ENCODE measurements around the gene GAL3ST1.
A peak's percentile ranks its signal among the peaks of the same experiment; 100 is the strongest.

GAL3ST1 gene

DNA sequence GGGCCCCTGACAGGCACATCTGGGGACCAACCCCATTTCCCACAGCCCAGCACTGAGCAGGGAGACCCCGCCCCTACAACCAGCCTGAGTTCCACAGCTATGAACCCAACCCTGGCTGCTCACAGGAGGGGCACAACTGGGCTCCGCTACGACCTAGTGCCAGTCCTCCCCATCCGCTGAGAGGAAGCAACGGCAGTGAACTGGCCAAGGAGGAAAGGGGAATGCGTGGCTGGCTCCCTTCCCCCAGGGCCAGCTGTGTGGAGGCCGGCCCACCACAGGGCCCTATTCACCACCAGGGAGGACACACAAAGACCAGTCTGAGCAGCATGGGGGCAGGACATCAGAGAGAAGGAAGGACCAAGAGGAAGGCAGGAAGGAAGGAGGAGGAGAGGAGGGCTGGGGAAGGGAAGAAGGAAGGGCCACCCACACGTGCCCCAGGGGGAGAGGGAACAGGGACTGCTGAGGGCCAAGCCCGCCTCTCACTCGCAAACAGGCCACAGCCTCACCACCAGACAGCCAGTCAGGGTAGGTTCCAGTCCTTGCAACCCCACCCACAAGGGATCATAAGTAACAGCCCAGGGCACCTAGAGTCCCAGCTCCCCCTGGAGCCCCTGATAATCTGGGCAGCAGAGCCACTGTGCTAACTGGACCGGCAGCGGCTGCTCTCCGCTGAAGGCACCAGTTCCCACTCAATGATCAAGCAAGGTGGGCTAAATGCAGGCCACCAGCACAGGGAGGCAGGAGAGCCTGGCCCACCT is 8.5 kb upstream of the GAL3ST1 start:
- TF ChIP-seq, protein P1, sequence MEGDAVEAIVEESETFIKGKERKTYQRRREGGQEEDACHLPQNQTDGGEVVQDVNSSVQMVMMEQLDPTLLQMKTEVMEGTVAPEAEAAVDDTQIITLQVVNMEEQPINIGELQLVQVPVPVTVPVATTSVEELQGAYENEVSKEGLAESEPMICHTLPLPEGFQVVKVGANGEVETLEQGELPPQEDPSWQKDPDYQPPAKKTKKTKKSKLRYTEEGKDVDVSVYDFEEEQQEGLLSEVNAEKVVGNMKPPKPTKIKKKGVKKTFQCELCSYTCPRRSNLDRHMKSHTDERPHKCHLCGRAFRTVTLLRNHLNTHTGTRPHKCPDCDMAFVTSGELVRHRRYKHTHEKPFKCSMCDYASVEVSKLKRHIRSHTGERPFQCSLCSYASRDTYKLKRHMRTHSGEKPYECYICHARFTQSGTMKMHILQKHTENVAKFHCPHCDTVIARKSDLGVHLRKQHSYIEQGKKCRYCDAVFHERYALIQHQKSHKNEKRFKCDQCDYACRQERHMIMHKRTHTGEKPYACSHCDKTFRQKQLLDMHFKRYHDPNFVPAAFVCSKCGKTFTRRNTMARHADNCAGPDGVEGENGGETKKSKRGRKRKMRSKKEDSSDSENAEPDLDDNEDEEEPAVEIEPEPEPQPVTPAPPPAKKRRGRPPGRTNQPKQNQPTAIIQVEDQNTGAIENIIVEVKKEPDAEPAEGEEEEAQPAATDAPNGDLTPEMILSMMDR (IDR thresholded peaks at IDR 0.05; ENCODE audit: low read depth, low read length) = no peak
- peak in 1 of 2 donors; percentile 22 for DNase-seq (ENCODE audit: low read depth in 2 of 2)
- H3K4me3 ChIP-seq (replicated peaks in 1 of 2; ENCODE audit: low read depth in 2 of 2, low read length in 2 of 2) = no peak overlapping the region

DNA sequence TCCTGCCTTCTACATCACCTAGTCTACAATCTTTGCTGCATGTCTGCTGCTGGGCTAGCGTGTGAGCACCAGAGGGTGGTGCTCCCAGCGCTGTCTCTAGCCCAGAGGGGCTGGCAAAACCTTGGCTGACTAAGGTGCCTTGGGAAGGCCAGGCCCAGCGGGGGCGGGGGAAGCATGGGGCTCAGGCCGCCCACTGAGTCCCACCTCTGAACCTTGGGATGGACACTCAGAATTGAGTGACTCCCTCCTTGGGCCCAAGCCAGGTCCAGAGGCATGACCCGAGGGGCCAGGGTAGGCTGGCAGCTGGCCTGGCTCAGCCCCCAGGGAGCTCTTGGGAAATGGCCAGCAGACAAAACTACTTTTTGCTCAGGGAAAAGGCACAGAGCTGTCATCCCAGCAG is 7.6 kb upstream of the GAL3ST1 start:
- TF ChIP-seq, protein P1 (IDR thresholded peaks at IDR 0.05; ENCODE audit: low read depth, low read length) = no peak
- no peak overlapping the region for H3K4me3 ChIP-seq (replicated peaks in 1 of 2; ENCODE audit: low read depth in 2 of 2, low read length in 2 of 2)
- peak; percentile 35 to 41 for DNase-seq (ENCODE audit: low read depth in 2 of 2)

DNA sequence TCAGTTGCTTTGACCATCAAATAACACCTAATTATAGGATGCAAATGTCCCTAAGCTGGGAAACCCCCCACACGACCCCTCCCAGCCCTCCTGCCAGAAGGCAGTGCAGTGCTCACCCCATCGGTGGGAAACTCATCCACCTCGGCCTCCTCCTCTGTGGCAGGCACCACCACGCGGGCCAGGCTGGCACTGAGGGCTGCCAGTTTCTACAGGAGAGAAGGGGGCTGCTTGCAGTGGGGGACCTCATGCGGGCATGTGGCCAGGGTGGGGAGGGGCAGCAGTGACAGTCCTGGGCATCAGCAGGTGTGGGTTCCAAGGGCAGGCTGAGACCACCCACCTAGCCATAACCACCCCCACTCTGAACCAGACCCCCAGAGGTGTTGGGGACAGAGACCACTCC is 6.4 kb upstream of the GAL3ST1 start:
- no peak overlapping the region for H3K4me3 ChIP-seq (replicated peaks in 1 of 2; ENCODE audit: low read depth in 2 of 2, low read length in 2 of 2)
- DNase-seq (ENCODE audit: low read depth in 2 of 2) = no peak
- TF ChIP-seq, protein P1 (IDR thresholded peaks at IDR 0.05; ENCODE audit: low read depth, low read length) = no peak

DNA sequence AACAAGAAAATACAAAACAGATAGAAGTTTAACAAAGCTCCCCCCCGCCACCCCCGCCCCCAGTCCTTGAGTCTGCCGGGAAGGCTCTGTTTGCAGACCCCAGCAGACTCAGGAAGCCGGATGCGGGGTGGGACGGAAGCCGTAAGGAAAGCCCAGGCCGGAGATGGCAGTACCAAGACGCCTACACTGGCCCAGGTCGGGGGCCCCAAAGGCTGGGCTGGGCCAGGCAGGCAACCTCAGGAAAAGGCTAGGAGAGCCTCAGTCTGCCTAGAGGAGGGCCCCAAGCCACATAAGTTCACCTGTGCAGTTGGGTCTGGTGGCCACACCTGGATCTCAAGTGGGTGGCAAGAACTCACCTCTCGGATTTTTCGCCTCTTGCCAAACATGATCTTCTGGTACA is 4.0 kb upstream of the GAL3ST1 start:
- no peak overlapping the region for H3K4me3 ChIP-seq (replicated peaks in 1 of 2; ENCODE audit: low read depth in 2 of 2, low read length in 2 of 2)
- no peak for DNase-seq (ENCODE audit: low read depth in 2 of 2)
- TF ChIP-seq, protein P1 (IDR thresholded peaks at IDR 0.05; ENCODE audit: low read depth, low read length) = no peak

DNA sequence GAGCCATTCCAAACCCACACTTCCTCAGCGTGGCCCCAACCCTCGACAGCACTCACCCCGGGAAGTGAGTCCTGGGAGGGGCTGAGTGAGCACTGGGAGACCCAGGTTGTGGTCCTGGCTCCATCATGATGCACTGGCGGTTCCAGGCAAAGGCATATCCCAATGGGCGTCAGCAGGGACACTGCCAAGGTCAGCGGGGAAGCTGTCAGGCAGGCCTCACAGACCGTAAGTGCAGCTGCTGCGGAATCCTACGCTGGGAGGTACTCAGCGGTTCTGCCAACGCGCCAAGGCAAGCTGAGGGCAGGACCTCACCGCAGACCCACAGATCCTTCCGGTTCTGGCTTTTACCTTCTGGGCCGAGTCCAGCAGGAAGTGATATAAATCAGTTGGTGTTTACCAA is 1.4 kb upstream of the GAL3ST1 start:
- peak in 1 of 2 donors; percentile 13 for DNase-seq (ENCODE audit: low read depth in 2 of 2)
- H3K4me3 ChIP-seq (replicated peaks in 1 of 2; ENCODE audit: low read depth in 2 of 2, low read length in 2 of 2) = no peak overlapping the region
- TF ChIP-seq, protein P1 (IDR thresholded peaks at IDR 0.05; ENCODE audit: low read depth, low read length) = no peak

DNA sequence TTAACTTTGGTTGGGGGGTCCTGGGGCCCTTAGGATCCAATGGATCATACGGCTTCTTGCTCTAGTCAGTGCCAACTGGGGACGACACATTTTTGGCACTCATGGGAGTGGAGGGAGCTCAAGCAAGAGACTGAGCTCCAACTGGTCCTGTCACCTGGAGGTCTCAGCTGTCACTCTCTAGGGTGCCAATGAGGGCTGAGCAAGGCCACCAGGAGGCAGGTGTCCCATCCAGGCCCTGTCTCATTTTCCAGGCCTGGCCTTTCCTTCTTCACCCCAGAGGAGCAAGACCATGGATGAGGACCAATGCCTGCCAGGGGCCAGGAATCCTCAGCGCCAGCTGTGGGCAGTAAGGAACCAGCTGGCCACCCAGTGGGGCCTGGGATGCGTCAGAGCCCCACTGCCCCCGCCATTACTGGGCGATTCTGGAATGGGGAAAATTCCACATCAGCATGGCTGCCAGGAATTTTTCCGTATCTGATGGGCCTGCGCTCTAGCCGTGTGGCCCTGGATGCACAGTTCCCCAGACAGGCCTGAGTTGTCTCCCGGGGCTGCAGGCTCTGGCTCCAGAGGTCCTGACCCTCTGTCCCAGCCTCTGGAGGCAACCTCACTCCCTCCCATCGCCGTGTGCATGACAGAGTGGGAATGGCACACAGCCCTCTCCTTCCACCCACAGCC is 669 bp upstream of the GAL3ST1 start:
- no peak overlapping the region for H3K4me3 ChIP-seq (replicated peaks in 1 of 2; ENCODE audit: low read depth in 2 of 2, low read length in 2 of 2)
- TF ChIP-seq, protein P1 (IDR thresholded peaks at IDR 0.05; ENCODE audit: low read depth, low read length) = peak; percentile 6
- peak; percentile 74 to 93 for DNase-seq (ENCODE audit: low read depth in 2 of 2)
